Ishikawa (cell line): ENCODE data around the gene GPR146.

ENCODE experiments used
- CEBPB ChIP-seq: IDR thresholded peaks from 2 replicates; pipeline ENCODE4 v1.6.1; 2012
- CREB1 ChIP-seq: IDR thresholded peaks from 2 replicates; pipeline ENCODE4 v1.6.1; 2012; ENCODE audit warnings: low read depth
- EGR1 ChIP-seq: IDR thresholded peaks from 2 replicates; pipeline ENCODE4 v1.6.1; 2012
- EP300 ChIP-seq: IDR thresholded peaks from 2 replicates; pipeline ENCODE4 v1.6.1; 2012; ENCODE audit warnings: borderline replicate concordance
- FOXM1 ChIP-seq: IDR thresholded peaks from 2 replicates; pipeline ENCODE4 v1.6.1; 2012; ENCODE audit warnings: low read depth, borderline replicate concordance
- NFIC ChIP-seq: IDR thresholded peaks from 2 replicates; pipeline ENCODE4 v1.6.1; 2012
- RAD21 ChIP-seq: IDR thresholded peaks from 2 replicates; pipeline ENCODE4 v1.6.1; 2012; ENCODE audit warnings: low read depth
- TAF1 ChIP-seq: IDR thresholded peaks from 2 replicates; pipeline ENCODE4 v1.6.1; 2012; ENCODE audit warnings: low read depth, mild to moderate bottlenecking
- TCF12 ChIP-seq: IDR thresholded peaks from 2 replicates; pipeline ENCODE4 v1.6.1; 2012; ENCODE audit warnings: low read depth
- TEAD4 ChIP-seq: IDR thresholded peaks from 2 replicates; pipeline ENCODE4 v1.6.1; 2012
- YY1 ChIP-seq: IDR thresholded peaks from 2 replicates; pipeline ENCODE4 v1.6.1; 2012; ENCODE audit warnings: low read depth
- ZBTB7A ChIP-seq: IDR thresholded peaks from 2 replicates; pipeline ENCODE4 v1.6.1; 2012; ENCODE audit warnings: low read depth
- TF ChIP-seq, protein P1 (sequence below): IDR thresholded peaks from 2 replicates; pipeline ENCODE4 v1.6.1; 2012
- TF ChIP-seq, protein P2 (sequence below): IDR thresholded peaks from 2 replicates; pipeline ENCODE4 v1.6.1; 2012; ENCODE audit warnings: low read depth, mild to moderate bottlenecking
- TF ChIP-seq, protein P3 (sequence below): IDR thresholded peaks from 2 replicates; pipeline ENCODE4 v1.6.1; 2012

The GPR146 gene

DNA sequence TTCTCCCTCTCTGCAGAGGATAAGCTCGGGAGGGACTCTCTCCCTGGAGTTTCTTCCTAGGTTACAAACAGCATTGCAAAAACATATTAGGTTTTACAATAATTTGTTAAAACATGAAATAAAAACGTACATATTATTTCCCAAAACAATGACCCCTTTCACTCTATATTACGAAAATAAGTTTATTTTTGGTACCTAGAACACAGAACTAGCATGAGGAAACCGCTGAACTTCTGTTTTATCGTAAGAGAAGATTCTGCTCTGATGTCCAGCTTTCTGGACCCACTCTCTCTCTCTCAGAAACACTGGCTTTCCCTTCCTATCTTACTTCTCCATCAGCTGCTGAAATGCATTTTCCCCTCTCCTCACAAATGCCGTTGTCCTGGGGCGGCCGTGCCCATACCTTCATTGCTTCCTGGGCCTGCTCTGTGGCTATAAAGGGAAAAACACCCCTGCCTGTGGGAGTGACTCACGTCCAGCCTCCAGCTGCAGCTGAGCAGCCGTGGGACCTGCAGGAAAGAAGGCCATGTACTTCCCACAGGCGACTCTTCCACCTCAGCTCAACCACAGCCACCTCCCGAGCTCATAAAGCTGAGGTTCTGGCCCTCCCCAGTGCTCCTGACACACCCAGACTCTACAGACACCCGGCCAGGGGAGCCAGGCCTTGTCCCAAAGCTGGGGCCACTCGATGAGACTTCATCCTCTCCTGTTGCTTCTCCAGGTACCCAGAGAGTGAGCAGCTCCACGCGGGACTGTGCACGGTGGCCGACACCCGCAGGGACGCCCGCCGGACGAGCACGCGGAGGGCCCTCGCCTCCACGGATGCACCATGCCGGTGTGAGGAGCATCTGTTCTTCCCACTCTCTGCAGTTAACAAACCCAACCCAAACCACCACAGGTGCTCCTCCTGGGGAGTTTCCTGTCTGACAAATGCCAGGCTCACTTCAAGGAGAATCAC, 46.6 kb downstream of the GPR146 start:
- TF ChIP-seq FOXM1 (no peak), TCF12 (no peak), CEBPB (no peak), CREB1 (no peak)

DNA sequence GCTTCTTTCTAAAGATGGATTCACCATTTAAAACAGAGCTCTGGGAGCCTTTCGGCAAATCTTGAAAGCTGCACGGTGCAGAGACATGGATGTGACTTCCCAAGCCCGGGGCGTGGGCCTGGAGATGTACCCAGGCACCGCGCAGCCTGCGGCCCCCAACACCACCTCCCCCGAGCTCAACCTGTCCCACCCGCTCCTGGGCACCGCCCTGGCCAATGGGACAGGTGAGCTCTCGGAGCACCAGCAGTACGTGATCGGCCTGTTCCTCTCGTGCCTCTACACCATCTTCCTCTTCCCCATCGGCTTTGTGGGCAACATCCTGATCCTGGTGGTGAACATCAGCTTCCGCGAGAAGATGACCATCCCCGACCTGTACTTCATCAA, 47.3 kb downstream of the GPR146 start:
- TF ChIP-seq FOXM1, result no peak
- TF ChIP-seq TCF12, result no peak
- TF ChIP-seq CREB1, result no peak
- TF ChIP-seq YY1, result no peak
- no peak for TF ChIP-seq TEAD4
- TF ChIP-seq, protein P1, sequence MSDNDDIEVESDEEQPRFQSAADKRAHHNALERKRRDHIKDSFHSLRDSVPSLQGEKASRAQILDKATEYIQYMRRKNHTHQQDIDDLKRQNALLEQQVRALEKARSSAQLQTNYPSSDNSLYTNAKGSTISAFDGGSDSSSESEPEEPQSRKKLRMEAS, result no peak
- TF ChIP-seq, protein P2, sequence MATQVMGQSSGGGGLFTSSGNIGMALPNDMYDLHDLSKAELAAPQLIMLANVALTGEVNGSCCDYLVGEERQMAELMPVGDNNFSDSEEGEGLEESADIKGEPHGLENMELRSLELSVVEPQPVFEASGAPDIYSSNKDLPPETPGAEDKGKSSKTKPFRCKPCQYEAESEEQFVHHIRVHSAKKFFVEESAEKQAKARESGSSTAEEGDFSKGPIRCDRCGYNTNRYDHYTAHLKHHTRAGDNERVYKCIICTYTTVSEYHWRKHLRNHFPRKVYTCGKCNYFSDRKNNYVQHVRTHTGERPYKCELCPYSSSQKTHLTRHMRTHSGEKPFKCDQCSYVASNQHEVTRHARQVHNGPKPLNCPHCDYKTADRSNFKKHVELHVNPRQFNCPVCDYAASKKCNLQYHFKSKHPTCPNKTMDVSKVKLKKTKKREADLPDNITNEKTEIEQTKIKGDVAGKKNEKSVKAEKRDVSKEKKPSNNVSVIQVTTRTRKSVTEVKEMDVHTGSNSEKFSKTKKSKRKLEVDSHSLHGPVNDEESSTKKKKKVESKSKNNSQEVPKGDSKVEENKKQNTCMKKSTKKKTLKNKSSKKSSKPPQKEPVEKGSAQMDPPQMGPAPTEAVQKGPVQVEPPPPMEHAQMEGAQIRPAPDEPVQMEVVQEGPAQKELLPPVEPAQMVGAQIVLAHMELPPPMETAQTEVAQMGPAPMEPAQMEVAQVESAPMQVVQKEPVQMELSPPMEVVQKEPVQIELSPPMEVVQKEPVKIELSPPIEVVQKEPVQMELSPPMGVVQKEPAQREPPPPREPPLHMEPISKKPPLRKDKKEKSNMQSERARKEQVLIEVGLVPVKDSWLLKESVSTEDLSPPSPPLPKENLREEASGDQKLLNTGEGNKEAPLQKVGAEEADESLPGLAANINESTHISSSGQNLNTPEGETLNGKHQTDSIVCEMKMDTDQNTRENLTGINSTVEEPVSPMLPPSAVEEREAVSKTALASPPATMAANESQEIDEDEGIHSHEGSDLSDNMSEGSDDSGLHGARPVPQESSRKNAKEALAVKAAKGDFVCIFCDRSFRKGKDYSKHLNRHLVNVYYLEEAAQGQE, result no peak
- no peak for TF ChIP-seq TAF1
- no peak for TF ChIP-seq ZBTB7A
- TF ChIP-seq EGR1, result no peak

DNA sequence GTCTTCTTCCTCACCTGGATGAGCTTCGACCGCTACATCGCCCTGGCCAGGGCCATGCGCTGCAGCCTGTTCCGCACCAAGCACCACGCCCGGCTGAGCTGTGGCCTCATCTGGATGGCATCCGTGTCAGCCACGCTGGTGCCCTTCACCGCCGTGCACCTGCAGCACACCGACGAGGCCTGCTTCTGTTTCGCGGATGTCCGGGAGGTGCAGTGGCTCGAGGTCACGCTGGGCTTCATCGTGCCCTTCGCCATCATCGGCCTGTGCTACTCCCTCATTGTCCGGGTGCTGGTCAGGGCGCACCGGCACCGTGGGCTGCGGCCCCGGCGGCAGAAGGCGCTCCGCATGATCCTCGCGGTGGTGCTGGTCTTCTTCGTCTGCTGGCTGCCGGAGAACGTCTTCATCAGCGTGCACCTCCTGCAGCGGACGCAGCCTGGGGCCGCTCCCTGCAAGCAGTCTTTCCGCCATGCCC, 47.9 kb downstream of the GPR146 start:
- TF ChIP-seq CREB1, result no peak
- no peak for TF ChIP-seq NFIC
- no peak for TF ChIP-seq FOXM1
- TF ChIP-seq, protein P3, sequence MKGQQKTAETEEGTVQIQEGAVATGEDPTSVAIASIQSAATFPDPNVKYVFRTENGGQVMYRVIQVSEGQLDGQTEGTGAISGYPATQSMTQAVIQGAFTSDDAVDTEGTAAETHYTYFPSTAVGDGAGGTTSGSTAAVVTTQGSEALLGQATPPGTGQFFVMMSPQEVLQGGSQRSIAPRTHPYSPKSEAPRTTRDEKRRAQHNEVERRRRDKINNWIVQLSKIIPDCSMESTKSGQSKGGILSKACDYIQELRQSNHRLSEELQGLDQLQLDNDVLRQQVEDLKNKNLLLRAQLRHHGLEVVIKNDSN, result no peak
- no peak for TF ChIP-seq TEAD4
- no peak for TF ChIP-seq ZBTB7A
- TF ChIP-seq, protein P2, result no peak
- TF ChIP-seq EP300, result no peak
- no peak for TF ChIP-seq RAD21
- TF ChIP-seq TCF12, result no peak
- TF ChIP-seq, protein P1, result no peak
- no peak for TF ChIP-seq EGR1
- TF ChIP-seq TAF1, result no peak
- TF ChIP-seq YY1, result no peak
- TF ChIP-seq CEBPB, result no peak

DNA sequence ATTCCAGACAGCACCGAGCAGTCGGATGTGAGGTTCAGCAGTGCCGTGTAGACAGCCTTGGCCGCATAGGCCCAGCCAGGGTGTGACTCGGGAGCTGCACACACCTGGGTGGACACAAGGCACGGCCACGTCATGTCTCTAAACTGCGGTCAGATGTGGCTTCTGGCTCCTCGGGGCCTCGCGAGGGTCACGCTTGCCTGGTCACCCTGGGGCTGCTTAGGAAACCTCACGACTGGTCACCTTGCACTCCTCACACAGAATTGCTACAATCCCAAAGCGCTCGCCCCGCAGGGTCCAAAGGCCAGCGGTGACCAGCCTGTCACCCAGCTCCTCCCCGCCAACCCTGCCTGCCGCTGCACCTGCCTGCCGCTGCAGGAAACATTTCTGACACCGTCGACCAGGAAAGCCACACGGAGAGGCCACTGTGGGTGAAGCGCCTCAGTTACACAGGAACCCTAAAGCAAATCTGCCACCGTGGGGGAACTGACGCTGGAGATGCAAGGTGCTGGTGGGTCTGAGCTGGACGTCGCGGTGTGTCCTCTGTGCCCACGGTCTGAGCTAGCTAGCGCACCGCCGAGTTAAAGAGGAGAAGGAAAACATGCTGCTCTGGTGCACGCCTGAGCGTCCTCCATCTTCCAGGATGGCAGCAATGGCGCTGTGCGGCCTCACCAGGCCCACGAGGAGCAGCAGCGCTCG, 48.6 kb downstream of the GPR146 start:
- TF ChIP-seq, protein P2, result no peak
- no peak for TF ChIP-seq EGR1
- TF ChIP-seq EP300, result no peak
- TF ChIP-seq ZBTB7A, result no peak
- no peak for TF ChIP-seq CEBPB
- no peak for TF ChIP-seq CREB1
- no peak for TF ChIP-seq FOXM1

DNA sequence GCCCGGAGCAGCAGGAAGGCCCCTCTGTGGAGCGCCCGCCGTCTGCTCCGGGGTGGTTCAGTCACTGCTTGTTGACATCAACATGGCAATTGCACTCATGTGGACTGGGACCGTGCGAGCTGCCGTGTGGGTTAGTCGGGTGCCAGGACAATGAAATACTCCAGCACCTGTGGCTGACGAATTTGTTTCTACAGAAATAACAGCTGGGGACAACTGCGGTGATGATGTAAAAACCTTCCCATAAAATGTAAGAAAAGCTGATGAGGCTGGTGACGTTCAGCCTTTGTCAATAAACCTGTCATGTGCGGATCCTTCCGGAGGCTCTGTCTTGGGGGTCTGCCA, 49.1 kb downstream of the GPR146 start:
- TF ChIP-seq TEAD4 (no peak), TAF1 (no peak), TCF12 (no peak), NFIC (no peak), EGR1 (no peak), CEBPB (no peak)
- TF ChIP-seq, protein P3, result no peak
